Measurements from ENCODE around the gene PRX.
"Not testable (repeated sequence)": the region's sequence is repeated elsewhere in the genome, so short reads cannot be mapped to it uniquely, and the experiment has no call there.

PRX gene

GRCh38 chr19:40389404-40390083 lies 23.6 kb downstream of the PRX start:
- no peak for DNase-seq

GRCh38 chr19:40388481-40388880 lies 24.7 kb downstream of the PRX start:
- DNase-seq: no peak

- DNase-seq: no peak
Observed at GRCh38 chr19:40387155-40387554, 26.0 kb downstream of the PRX start.

GRCh38 chr19:40383668-40384248 lies 29.4 kb downstream of the PRX start:
- DNase-seq: no peak

GRCh38 chr19:40381321-40381720 lies 31.9 kb downstream of the PRX start:
- DNase-seq: no peak

GRCh38 chr19:40380199-40381037 lies 32.8 kb downstream of the PRX start:
- no peak for DNase-seq

- DNase-seq: no peak
Observed at GRCh38 chr19:40379446-40380198, 33.6 kb downstream of the PRX start.

- DNase-seq: no peak
Observed at GRCh38 chr19:40378509-40378908, 34.7 kb downstream of the PRX start.

GRCh38 chr19:40377876-40378385 lies 35.2 kb downstream of the PRX start:
- no peak for DNase-seq

GRCh38 chr19:40376286-40376862 lies 36.8 kb downstream of the PRX start:
- no peak for DNase-seq

GRCh38 chr19:40374084-40374483 lies 39.1 kb downstream of the PRX start:
- no peak for DNase-seq

- no peak for DNase-seq
Observed at GRCh38 chr19:40371802-40372122, 41.4 kb downstream of the PRX start.

- DNase-seq: no peak
Observed at GRCh38 chr19:40370997-40371801, 42.0 kb downstream of the PRX start.

- DNase-seq: not testable (repeated sequence)
Observed at GRCh38 chr19:40370253-40370652, 42.9 kb downstream of the PRX start.

- DNase-seq: no peak
Observed at GRCh38 chr19:40369797-40370196, 43.4 kb downstream of the PRX start.

GRCh38 chr19:40367577-40368434 lies 45.4 kb downstream of the PRX start:
- no peak for DNase-seq

GRCh38 chr19:40366697-40367561 lies 46.2 kb downstream of the PRX start:
- peak; percentile 60 to 62 (median 60) for DNase-seq

- peak; percentile 92 to 94 (median 93) for DNase-seq
Observed at GRCh38 chr19:40365613-40366401, 47.4 kb downstream of the PRX start.

- DNase-seq: no peak
Observed at GRCh38 chr19:40365010-40365409, 48.2 kb downstream of the PRX start.

Data from suppressor macrophage treated with lipopolysaccharide for 1 hour (primary cell).